B cell (primary cell): ENCODE data around the gene JARID2. TPM values are rescaled to one million over a fixed set of nuclear protein-coding genes. Genes with fewer than 3 reads are reported as not detected.

Experiments
- ATAC-seq: fragments of 200-7000 bp; cut with Tn5 transposase; one replicate; pipeline ENCODE4 v1.10.0; 2021; ENCODE audit warnings: low read depth, mild to moderate bottlenecking, moderate number of reproducible peaks, moderate library complexity
- CTCF ChIA-PET: fragments of 350-600 bp; sonication (Branson Sonifier 250); formaldehyde crosslinking; loops from one replicate; lab custom pipeline; 2021; ENCODE audit warnings: antibody characterized with exemption, inconsistent platforms; lab: Charles Lee
- POLR2A ChIA-PET: fragments of 350-600 bp; sonication (Branson Sonifier 250); formaldehyde crosslinking; loops from one replicate; lab custom pipeline; 2021; ENCODE audit warnings: antibody characterized with exemption; lab: Charles Lee
- DNase-seq: peaks from one replicate; pipeline ENCODE4 v3.0.0; 2013
- H2AFZ ChIP-seq: 2 replicates; pipeline ENCODE4 v1.6.1; 2012; ENCODE audit warnings: mild to moderate bottlenecking, low read depth, low read length; ENCODE audit not compliant: insufficient read depth, poor library complexity, severe bottlenecking
- H3K27ac ChIP-seq, 2 donors: 1 replicate in 1 of 2; 2 replicates in 1 of 2; pipeline ENCODE4 v1.5.1; 2012 to 2013; ENCODE audit warnings: low read length in 2 of 2, mild to moderate bottlenecking in 2 of 2, moderate library complexity in 1 of 2
- H3K27me3 ChIP-seq, 4 experiments: fragments of 200-600 bp in 1 of 4; sonication (generic) in 1 of 4; replicated peaks in 1 of 4; 1 replicate in 2 of 4; 2 replicates in 2 of 4; pipeline versions ENCODE4 v1.6.1 to v1.7.0; 2013 to 2016; ENCODE audit warnings: low read length in 3 of 4, mild to moderate bottlenecking in 2 of 4, mixed read lengths in 1 of 4, moderate library complexity in 1 of 4; ENCODE audit not compliant: insufficient read depth in 4 of 4, control insufficient read depth in 3 of 4; ENCODE audit errors: control extremely low read depth in 1 of 4
- H3K36me3 ChIP-seq, 2 experiments: replicated peaks in 1 of 2; 1 replicate in 1 of 2; 2 replicates in 1 of 2; pipeline versions ENCODE4 v1.6.1 to v1.7.1; 2013; ENCODE audit warnings: low read length in 1 of 2; ENCODE audit not compliant: insufficient read depth in 2 of 2, control insufficient read depth in 1 of 2; ENCODE audit errors: control extremely low read depth in 1 of 2, extremely low read depth in 1 of 2
- H3K4me1 ChIP-seq, 2 donors: fragments of 200-600 bp in 1 of 2; sonication (generic) in 1 of 2; 1 replicate in 1 of 2; 2 replicates in 1 of 2; pipeline versions ENCODE4 v1.5.1 to v1.6.1; 2013 to 2017; ENCODE audit warnings: low read length in 2 of 2; ENCODE audit not compliant: control insufficient read depth in 2 of 2, insufficient read depth in 2 of 2
- H3K4me2 ChIP-seq: replicated peaks from 2 replicates; pipeline ENCODE3; 2012; ENCODE audit warnings: mild to moderate bottlenecking, low read depth, low read length; ENCODE audit not compliant: poor library complexity, severe bottlenecking
- H3K4me3 ChIP-seq, 5 experiments: fragments of 200-600 bp in 1 of 5; sonication (generic) in 1 of 5; 1 replicate in 3 of 5; 2 replicates in 2 of 5; pipeline versions ENCODE4 v1.5.1 to v1.7.0; 2011 to 2016; ENCODE audit warnings: low read length in 4 of 5, mild to moderate bottlenecking in 4 of 5, low read depth in 2 of 5, control low read depth in 1 of 5, moderate library complexity in 1 of 5; ENCODE audit not compliant: insufficient read depth in 1 of 5; ENCODE audit errors: control extremely low read depth in 1 of 5, extremely low read depth in 1 of 5
- H3K79me2 ChIP-seq: fragments of 200-600 bp; sonication (generic); one replicate; pipeline ENCODE4 v1.6.0; 2016; ENCODE audit warnings: low read length; ENCODE audit not compliant: control insufficient read depth, insufficient read depth
- H3K9ac ChIP-seq: fragments of 200-600 bp; sonication (generic); 2 replicates; pipeline ENCODE4 v1.6.1; 2017; ENCODE audit warnings: mild to moderate bottlenecking, low read length, moderate library complexity
- H3K9me3 ChIP-seq, 3 donors: one replicate each; pipeline versions ENCODE4 v1.6.1 to v1.7.1; 2013; ENCODE audit warnings: low read length in 2 of 3; ENCODE audit not compliant: control insufficient read depth in 2 of 3, insufficient read depth in 1 of 3; ENCODE audit errors: control extremely low read depth in 1 of 3
- H4K20me1 ChIP-seq: 2 replicates; pipeline ENCODE4 v1.6.0; 2012; ENCODE audit warnings: mild to moderate bottlenecking, low read length; ENCODE audit not compliant: insufficient read depth, control insufficient read depth, poor library complexity, severe bottlenecking
- H3K27ac Mint-ChIP-seq: one replicate; pipeline ENCODE4 v1.8.0; 2021; ENCODE audit warnings: mixed read lengths
- H3K27me3 Mint-ChIP-seq: one replicate; pipeline ENCODE4 v1.8.0; 2021; ENCODE audit warnings: mixed read lengths
- H3K4me1 Mint-ChIP-seq: one replicate; pipeline ENCODE4 v1.8.0; 2021; ENCODE audit warnings: mixed read lengths
- H3K4me3 Mint-ChIP-seq: one replicate; pipeline ENCODE4 v1.8.0; 2021; ENCODE audit warnings: mixed read lengths
- H3K9me3 Mint-ChIP-seq: one replicate; pipeline ENCODE4 v1.8.0; 2022; ENCODE audit warnings: mixed read lengths; ENCODE audit not compliant: insufficient read depth
- CTCF ChIP-seq: fragments of 200-600 bp; IDR thresholded peaks from one replicate; pipeline ENCODE4 v1.8.0; 2022; ENCODE audit warnings: antibody characterized with exemption, mild to moderate bottlenecking
- EZH2 ChIP-seq: IDR thresholded peaks from 2 replicates; pipeline ENCODE4 v1.6.1; 2012; ENCODE audit warnings: borderline replicate concordance, low read depth, mild to moderate bottlenecking, moderate library complexity, low read length; ENCODE audit not compliant: insufficient read depth, poor library complexity, severe bottlenecking
- WGBS: methylation state at CpG from one replicate; pipeline ENCODE4 v1.1.5; 2013; ENCODE audit warnings: missing lambda C conversion rate; ENCODE audit not compliant: insufficient coverage; 5-methylcytosine and 5-hydroxymethylcytosine counted together
- intact Hi-C: fragments of 100-400 bp; cut with micrococcal nuclease; formaldehyde crosslinking; loops from one replicate; pipeline ENCODE4 v1.10.0; 2022
- polyA plus RNA-seq: library from polyadenylated mRNA; depleted of rRNA; stranded (reverse); fragments of >200 nt; gene quantifications from 2 replicates; pipeline ENCODE4 v1.2.3, GENCODE V29; 2012
- total RNA-seq, 2 donors: library from RNA; stranded (reverse); fragments of 120-200 nt in 1 of 2; gene quantifications; 1 replicate in 1 of 2; 2 replicates in 1 of 2; pipeline versions ENCODE4 v1.2.3 to v1.2.4, GENCODE V29; 2013 to 2022

JARID2 gene
- total and polyA plus RNA-seq, 2 donors (not counting 1 experiment from before 2014, with no cell fraction given) = 11.0 to 58.1 TPM

- H3K9me3 Mint-ChIP-seq = no peaks in the 10 kb centered on the region
- WGBS = 93% methylated on average over 2 of the region's 2 CpGs
- Histone ChIP-seq H3K9me3 (no peaks in the 10 kb centered on the region), H3K27me3 (no peaks in the 10 kb centered on the region), H3K27ac (no peak overlapping the region), H3K4me3 (no peak overlapping the region), H3K4me1 (peaks cover 30 to 39% of the 10 kb centered on the region in 2 donors), H4K20me1 (peaks cover 70% of the 10 kb centered on the region), H3K4me2 (no peak overlapping the region), H3K36me3 (no peaks in the 10 kb centered on the region), H3K9ac (no peak overlapping the region), H2AFZ (no peak overlapping the region), H3K79me2 (peaks cover 100% of the 10 kb centered on the region)
- intact Hi-C loops = no loop called here
- CTCF ChIA-PET = interaction anchor here (1.7 kb wide), 1 partner anchor 21 kb away, joined by 4 read pairs; no protein-coding TSS in a partner anchor
- H3K27ac Mint-ChIP-seq = no peak overlapping the region
- no peak for ATAC-seq
- POLR2A ChIA-PET = interaction anchor here (0.6 kb wide), 2 partner anchors 8 to 567 kb away, joined by 8 read pairs; no protein-coding TSS in a partner anchor
- TF ChIP-seq CTCF (no peak), EZH2 (no peak)
- peaks cover 78% of the 10 kb centered on the region for H3K4me1 Mint-ChIP-seq
- H3K4me3 Mint-ChIP-seq = no peak overlapping the region
- DNase-seq = no peak
- H3K27me3 Mint-ChIP-seq = no peaks in the 10 kb centered on the region
Measured at GRCh38 chr6:15274692-15275387, 29.0 kb downstream of the JARID2 start.
